ENCODE data around the gene CFDP1.

- no peak for TF ChIP-seq CTCF (IDR thresholded peaks at IDR 0.05; ENCODE audit: borderline replicate concordance, extremely low read depth, low read length, poor library complexity, severe bottlenecking)
- TF ChIP-seq EZH2 (IDR thresholded peaks at IDR 0.05; ENCODE audit: borderline replicate concordance, low read depth, low read length, severe bottlenecking): no peak
Observed at GRCh38 chr16:75415169-75415905, 18.0 kb downstream of the CFDP1 start.
